ENCODE measurements around the gene HDAC2.

Gene HDAC2

DNA sequence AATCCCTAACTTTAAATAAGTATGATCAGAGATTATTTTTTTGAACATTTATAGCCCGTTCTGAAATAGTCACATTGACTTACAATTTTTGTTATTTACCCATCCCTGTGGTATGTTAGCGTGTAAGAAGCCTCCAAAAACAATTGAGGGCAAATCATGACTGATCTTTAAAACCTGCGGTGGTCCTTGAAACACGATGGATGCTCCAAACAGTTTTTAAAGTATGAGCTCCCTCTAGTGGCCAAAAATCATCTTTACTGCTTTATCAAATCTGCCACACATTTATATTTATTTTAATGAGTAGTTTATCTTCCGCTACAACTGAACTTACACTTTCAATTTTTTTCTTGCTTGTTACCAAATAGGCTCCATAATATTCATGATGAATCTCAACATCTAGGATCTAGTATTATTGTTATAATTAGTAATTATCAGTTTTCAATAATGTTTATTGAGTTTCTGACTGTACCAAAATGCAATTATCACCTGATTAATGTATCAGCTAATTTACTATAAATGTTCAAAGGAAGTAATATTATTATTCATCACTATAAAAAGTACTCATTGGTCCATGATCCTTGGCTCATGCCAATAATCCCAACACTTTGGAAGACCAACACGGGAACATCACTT is 61.6 kb downstream of the HDAC2 start:
- no peak for TF ChIP-seq ZNF274 (IDR thresholded peaks at IDR 0.05; ENCODE audit: low read depth, low read length)
- H3K4me3 ChIP-seq (ENCODE audit: low read length) = no peak overlapping the region

DNA sequence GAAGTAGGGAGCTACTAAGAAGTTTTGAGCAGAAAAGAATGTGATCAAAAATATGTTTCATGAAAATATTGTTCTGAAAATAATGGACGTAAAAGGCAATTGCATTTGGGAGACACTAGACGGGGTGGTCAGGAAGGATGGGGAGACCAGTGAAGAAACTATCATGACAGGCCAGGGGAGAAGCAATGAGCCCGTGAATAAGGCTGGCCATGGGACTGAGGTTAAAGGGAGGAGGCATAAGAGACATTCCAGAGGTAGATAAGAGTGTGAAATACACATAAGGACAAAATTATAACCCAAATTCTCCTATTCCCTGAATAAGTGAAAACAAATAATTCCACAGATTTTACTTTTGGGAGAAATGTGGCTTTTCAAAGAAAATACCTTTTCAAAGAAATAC is 62.1 kb downstream of the HDAC2 start:
- no peak overlapping the region for H3K4me3 ChIP-seq (ENCODE audit: low read length)
- TF ChIP-seq ZNF274 (IDR thresholded peaks at IDR 0.05; ENCODE audit: low read depth, low read length) = no peak

DNA sequence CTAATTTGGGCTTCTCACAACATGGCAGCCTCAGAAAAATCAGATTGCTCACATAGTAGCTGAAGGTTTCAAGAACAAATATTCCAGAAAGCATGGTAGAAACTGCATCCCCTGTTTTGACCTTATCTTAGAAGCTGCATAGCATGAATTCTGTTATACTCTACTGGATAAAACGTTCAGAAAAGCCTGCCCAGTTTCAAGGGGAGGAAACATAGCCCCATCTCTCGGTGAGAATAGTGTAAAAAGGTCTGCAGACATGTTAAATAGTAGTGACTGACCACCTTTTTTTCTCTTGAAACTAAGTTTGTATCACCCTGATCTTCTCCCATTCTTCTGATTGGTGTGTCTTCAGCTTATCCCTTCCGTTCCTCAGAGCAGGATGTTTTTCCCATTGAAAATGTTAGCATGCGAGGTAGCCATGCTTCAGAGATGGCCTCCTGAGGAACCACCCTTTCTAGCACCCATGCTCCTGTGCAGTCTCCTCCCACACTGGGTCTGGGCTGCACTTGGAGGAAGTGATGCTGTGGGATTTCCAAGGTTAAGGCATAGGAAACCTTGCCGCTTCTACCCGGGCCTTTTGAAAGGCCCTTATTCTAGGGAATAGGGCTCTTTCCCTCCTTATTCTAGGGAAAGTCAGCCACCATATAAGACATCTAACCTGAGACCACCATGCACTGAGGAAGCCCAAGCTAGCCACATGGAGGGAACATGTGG is 63.7 kb downstream of the HDAC2 start:
- no peak for TF ChIP-seq ZNF274 (IDR thresholded peaks at IDR 0.05; ENCODE audit: low read depth, low read length)

DNA sequence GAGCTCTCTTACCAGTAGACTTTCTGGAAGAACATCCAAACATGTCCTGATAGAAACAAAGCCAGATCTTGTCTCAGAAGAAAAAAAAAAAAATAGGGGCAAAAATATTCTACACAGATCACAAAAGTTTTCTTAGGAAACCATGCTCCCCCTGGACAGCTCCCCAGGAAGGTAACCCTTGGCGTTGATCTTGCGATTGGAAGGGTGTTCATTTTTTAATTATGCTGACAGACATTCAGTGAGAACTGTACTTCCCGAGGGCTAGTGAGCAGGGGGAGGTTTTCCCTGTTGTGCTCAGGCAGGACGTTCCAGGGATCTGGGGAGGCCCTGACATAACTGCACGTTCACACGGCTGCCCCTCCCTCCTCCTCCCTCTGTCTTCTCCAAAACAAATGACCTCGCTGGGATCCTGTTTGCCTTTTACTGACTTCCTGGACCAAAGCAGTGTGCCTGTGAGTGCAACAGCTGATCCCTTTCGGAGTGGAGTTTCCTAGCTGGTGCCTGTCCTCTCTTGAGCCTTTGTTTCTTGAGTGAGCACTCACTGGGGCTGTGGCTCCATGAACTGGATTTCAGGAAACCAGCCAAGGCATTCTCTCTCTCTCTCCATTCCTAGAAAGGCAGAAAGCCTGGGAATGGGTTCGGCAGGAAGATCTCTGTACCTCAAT is 67.2 kb downstream of the HDAC2 start:
- TF ChIP-seq ZNF274 (IDR thresholded peaks at IDR 0.05; ENCODE audit: low read depth, low read length) = no peak

More for the DNA sequence above, 63.7 kb downstream of the HDAC2 start:
- H3K4me3 ChIP-seq (ENCODE audit: low read length) = no peak overlapping the region

DNA sequence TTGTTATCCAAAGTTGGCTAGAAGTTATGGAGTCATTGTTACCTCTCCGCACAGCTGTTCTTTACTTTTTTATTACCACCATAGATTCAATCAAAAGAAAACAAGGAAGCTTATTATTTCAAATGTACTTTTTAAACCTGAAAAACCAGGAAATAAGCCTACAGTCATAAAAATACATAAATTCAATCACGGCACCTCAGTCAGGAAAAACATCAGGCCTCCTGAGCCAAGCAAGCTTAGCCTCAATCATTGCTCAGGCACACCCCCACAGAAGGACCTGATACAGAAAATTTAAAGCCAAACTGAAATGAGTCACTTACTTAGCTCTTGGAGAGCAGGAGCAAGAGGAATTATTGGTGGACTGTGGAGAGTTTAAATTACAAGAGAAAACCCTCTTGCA is 69.5 kb downstream of the HDAC2 start:
- no peak for TF ChIP-seq ZNF274 (IDR thresholded peaks at IDR 0.05; ENCODE audit: low read depth, low read length)
- no peak overlapping the region for H3K4me3 ChIP-seq (ENCODE audit: low read length)

More for the DNA sequence above, 67.2 kb downstream of the HDAC2 start:
- H3K4me3 ChIP-seq (ENCODE audit: low read length) = no peak overlapping the region

DNA sequence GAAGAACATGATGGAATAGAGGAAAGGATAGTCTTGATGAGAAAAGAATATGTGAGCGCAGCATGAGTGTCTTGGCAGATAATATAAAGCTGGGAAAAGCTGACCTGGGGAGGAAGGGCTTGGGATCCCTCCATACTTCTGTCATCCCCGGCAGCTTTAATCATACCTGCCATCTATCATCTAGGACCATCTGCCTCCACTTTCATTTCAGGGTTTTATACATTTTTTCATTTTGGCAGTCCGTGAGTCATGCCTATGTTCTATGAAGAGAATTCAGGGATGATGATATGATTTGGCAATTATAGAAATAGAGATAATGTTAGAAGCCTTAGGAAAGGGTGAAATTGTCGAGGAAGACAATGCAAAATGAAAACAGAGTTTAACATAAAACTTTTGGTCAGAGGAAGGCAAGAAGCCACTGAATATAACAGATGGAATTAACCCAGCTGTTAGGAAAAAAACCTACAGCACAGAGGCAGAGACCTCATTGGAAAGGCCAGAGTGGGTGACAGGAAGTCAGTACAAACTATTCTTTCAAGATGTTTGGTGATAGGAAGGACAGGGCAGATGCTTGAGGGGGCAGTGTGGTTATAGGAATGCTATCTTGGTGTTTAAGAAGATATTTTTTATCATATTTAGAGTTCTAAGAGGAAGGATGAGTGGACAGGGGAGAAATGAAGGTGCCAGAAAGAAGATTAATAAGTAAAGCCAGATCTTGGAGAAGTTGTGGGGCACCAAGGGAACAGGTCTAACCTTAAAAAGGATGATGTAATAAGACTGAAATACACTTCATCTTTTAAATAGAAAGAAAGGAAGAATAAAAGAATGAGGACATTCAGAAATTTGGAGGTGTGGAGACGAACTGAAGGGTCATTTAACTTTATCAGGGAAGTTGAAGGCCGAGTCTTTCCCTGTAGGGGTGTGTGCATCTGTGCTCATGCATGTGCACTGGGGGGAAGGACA is 76.0 kb downstream of the HDAC2 start:
- no peak for TF ChIP-seq ZNF274 (IDR thresholded peaks at IDR 0.05; ENCODE audit: low read depth, low read length)
- H3K4me3 ChIP-seq (ENCODE audit: low read length) = no peak overlapping the region

DNA sequence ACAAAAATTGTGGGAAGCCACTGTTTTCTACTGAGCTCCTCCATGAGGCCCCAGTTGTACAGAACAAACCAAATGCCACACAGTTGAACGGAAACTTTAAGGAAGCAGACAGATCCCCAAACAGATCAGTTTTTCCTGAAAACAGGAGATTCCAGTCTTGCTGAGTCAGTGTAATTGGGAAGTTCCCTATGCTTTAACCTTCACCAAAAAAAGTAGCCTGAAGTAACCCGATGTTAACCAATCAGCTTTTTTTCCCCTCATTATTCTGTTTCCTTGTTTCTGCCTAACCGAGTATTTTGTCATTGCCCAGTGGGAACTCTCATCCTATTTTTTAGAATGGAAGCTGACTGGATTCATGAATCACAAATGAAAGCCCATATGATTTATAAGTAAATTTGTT is 77.1 kb downstream of the HDAC2 start:
- no peak for TF ChIP-seq ZNF274 (IDR thresholded peaks at IDR 0.05; ENCODE audit: low read depth, low read length)
- no peak overlapping the region for H3K4me3 ChIP-seq (ENCODE audit: low read length)

DNA sequence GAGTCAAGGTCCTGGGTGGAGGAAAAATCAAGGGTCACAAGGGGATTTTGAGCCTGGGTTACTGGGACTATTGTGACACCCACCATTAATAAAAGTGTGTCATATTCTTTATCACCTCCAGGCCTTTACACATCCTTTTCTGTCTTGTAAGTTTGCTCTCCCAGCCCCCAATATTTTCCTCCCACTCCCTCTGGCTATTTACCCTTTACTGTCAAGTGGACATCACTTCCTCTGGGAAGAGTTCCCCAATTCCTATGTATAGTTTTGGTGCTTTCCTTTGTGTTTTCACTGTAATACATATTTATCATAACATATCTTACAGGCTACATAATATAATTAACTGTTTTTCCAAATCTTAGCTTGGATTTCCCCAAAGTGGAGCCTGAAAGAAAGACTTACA is 77.5 kb downstream of the HDAC2 start:
- no peak overlapping the region for H3K4me3 ChIP-seq (ENCODE audit: low read length)
- TF ChIP-seq ZNF274 (IDR thresholded peaks at IDR 0.05; ENCODE audit: low read depth, low read length) = no peak

DNA sequence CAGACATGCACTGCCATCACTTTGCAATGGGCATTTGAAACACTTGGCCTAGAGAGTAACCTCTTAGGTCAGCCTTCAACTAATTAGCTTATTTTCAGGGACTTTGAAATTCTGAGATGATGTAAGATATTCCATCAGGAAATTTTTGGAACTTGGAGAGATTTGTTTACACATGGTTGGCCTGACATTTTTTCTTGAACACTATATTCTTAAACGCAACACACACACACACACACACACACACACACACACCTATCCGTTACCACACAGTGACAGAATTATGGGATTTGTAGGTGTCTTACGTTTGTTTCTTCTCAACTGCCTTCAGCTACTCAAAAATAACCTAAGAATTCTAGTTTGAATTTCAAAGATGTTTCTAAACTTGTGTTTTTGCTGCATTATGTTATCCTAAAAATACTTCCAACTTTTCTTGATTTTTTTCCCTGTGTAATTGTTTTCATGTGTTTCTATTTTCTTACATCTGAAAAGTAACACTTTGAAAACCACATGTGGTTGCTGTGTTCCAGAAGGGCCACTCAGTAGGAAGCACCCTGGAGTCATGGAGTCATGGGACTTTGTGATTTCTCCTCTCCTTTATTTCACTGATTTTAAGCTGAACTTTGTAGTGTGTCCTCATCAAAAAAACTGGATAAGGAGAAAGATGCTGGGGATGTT is 81.9 kb downstream of the HDAC2 start:
- H3K4me3 ChIP-seq (ENCODE audit: low read length) = no peak overlapping the region
- no peak for TF ChIP-seq ZNF274 (IDR thresholded peaks at IDR 0.05; ENCODE audit: low read depth, low read length)

DNA sequence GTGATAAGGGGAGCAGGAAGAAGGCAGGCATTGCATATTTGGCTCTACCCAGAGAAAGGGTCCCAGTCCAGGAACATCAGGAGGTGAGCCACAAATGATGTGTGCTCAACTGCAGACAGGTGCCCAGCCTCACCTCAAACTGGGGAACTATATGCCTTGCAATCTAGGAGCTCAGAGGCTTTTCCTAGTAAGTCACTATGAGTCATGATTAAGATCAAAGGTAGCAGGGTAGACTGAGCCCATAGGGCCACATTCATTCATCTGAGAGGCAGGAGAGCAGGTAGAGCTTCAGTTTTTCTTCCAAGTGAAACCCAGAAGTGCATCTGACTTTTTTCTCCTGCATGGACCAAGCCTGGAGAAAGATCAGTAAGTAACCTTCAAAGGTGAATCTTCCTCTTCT is 82.5 kb downstream of the HDAC2 start:
- no peak overlapping the region for H3K4me3 ChIP-seq (ENCODE audit: low read length)
- no peak for TF ChIP-seq ZNF274 (IDR thresholded peaks at IDR 0.05; ENCODE audit: low read depth, low read length)

DNA sequence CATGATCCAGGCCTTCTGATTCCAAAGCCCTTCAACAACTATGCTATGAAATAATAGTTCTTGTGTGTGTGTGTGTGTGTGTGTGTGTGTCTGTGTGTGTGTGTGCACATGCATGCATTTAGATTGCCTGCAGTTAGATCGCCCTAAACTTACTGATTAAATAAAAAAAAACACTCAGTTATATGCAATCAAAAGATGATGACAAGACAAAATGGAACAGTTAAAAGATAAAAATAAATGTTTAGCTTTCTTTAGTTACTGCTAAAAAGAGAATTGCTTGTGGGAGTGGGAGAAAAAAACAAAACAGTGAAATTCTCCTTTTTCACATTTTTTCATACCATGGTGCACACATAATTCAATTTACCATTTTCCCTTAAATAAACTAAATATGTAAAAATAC is 84.4 kb downstream of the HDAC2 start:
- TF ChIP-seq ZNF274 (IDR thresholded peaks at IDR 0.05; ENCODE audit: low read depth, low read length) = no peak
- H3K4me3 ChIP-seq (ENCODE audit: low read length) = no peak overlapping the region

DNA sequence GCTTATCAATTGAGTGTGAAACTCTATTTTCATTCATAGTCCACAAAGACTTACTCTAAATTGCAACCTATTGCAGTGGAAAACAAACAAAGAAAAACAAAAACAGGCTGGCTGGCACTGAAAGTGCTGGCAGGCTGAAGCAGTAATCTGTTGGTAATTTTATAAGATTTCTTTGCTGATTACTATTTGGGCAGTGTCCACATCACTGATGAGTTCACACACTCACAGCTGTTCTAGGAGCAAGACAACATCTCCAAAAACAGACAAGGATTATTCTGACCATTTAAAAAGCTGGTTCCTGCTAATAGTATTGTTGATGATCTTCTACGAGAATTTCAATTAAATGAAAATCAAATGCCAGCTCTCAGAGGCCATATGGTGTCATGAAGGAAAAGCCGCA is 86.9 kb downstream of the HDAC2 start:
- H3K4me3 ChIP-seq (ENCODE audit: low read length) = no peak overlapping the region
- TF ChIP-seq ZNF274 (IDR thresholded peaks at IDR 0.05; ENCODE audit: low read depth, low read length) = no peak
